Fibroblast of lung (primary cell): ENCODE results near the gene NSUN3.

Experiments
- CTCF ChIP-seq, 2 donors: IDR thresholded peaks in 1 of 2; conservative IDR thresholded peaks in 1 of 2; 1 replicate in 1 of 2; 2 replicates in 1 of 2; pipeline ENCODE4 v1.5.1; 2011 to 2012; ENCODE audit warnings: low read length in 2 of 2, control low read depth in 1 of 2, inconsistent platforms in 1 of 2, low read depth in 1 of 2, mild to moderate bottlenecking in 1 of 2
- EZH2 ChIP-seq: IDR thresholded peaks from 2 replicates; pipeline ENCODE4 v1.5.1; 2012; ENCODE audit warnings: low read length, control low read depth, mild to moderate bottlenecking; ENCODE audit errors: missing control alignments

- TF ChIP-seq CTCF (conservative IDR thresholded peaks at IDR 0.05 in 1 of 2, IDR thresholded peaks at IDR 0.05 in 1 of 2; ENCODE audit: low read depth in 1 of 2, low read length in 2 of 2): no peak
- TF ChIP-seq EZH2: no peak
Measured at GRCh38 chr3:94028093-94028837, 34.6 kb upstream of the NSUN3 start, which contains the start of gene STX19.
